Measurements from ENCODE around the gene CDIP1.

CDIP1 gene

GRCh38 chr16:4539716-4540284 is 1.2 kb upstream of the CDIP1 start:
- in situ Hi-C loops (cut with MboI; ENCODE audit: low sequenced_read_pairs) = no loop called here

- in situ Hi-C loops (cut with MboI; ENCODE audit: low sequenced_read_pairs) = no loop called here
These were observed 913 bp downstream of the CDIP1 start for GRCh38 chr16:4537376-4538343.

GRCh38 chr16:4536391-4537106 is 2.0 kb downstream of the CDIP1 start:
- in situ Hi-C loops (cut with MboI; ENCODE audit: low sequenced_read_pairs) = no loop called here

GRCh38 chr16:4535627-4536108 is 2.9 kb downstream of the CDIP1 start:
- in situ Hi-C loops (cut with MboI; ENCODE audit: low sequenced_read_pairs) = no loop called here

- in situ Hi-C loops (cut with MboI; ENCODE audit: low sequenced_read_pairs) = no loop called here
These were observed 4.3 kb downstream of the CDIP1 start for GRCh38 chr16:4534151-4534790.

DNA sequence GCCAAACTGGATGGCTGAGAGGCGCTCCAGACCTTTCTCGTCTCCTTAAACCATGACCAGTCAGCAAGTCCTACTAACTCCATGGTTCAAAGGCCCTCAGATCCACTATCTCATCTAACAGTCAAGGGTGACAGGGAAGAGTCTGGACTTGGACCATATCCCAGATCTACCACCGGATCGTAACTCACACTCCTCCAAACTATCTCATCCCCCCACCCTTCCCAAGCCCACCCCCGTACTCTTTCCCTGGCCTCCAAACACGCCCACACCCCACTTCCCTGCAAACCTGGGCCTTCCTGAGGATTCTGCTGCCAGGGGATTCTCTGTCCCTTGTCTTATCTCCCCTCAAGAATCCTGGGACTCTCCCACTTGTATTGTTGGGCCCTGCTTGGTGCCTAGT is 5.1 kb downstream of the CDIP1 start:
- in situ Hi-C loops (cut with MboI; ENCODE audit: low sequenced_read_pairs) = no loop called here

DNA sequence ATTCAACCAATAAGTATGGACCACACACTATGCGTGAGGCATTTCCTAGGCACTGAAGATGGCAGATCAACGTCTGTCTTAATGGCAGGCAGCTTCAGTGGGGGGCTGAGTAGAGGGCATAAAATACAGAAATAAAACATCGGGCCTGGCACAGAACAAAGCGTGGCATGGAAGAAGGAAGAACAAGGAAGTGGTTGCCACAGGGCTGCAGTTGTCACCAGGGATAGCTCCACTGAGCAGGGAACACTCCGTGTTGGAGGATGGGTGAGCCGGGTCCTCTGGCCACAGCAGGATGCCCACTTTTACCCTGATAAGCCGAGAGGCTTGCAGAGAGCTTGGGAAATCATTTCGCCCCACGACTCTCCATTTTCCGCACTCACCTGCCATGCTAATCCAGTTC is 6.3 kb downstream of the CDIP1 start:
- in situ Hi-C loops (cut with MboI; ENCODE audit: low sequenced_read_pairs) = no loop called here

GRCh38 chr16:4531811-4532210 is 6.8 kb downstream of the CDIP1 start:
- in situ Hi-C loops (cut with MboI; ENCODE audit: low sequenced_read_pairs) = no loop called here

- in situ Hi-C loops (cut with MboI; ENCODE audit: low sequenced_read_pairs) = no loop called here
These were observed 9.2 kb downstream of the CDIP1 start for GRCh38 chr16:4529085-4530060.

- in situ Hi-C loops (cut with MboI; ENCODE audit: low sequenced_read_pairs) = no loop called here
These were observed 12.8 kb downstream of the CDIP1 start for GRCh38 chr16:4525634-4526277.

- in situ Hi-C loops (cut with MboI; ENCODE audit: low sequenced_read_pairs) = no loop called here
These were observed 13.5 kb downstream of the CDIP1 start for GRCh38 chr16:4525069-4525468.

DNA sequence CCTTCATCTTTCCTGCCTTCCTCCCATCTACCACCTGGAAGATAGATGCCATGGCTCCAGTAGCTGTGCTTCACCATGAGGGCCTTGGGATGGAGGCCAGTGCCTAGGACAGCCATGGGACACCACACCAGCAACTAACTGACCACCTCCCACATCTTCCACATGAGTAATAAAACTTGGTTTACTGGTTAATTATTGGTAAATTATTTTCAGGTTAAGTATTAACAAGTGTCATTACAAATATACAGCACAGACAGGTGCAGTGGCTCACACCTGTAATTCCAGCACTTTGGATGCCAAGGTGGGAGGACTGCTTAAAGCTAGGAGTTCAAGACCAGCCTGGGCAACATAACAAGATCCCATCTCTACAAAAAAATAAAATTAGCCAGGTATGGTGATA is 14.0 kb downstream of the CDIP1 start:
- in situ Hi-C loops (cut with MboI; ENCODE audit: low sequenced_read_pairs) = no loop called here

DNA sequence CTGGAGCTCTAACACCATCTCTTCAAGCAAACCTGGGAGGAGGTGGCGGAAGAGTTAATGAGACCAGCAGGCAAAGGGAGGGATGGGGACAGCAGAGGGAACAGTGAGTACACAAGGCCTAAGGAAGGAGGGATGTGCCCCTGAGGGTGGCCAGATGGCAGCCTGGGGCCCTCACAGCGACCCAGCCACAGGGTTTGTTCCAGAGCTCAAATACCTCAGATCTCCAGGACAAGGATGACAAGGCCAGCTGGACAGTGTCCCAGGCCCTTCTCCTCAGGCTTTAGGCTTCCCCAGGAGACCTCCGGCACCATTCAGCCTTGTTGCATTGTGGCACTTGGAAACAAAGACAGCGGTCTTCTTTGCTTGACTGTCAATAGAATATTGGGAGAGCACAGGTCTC is 14.9 kb downstream of the CDIP1 start:
- in situ Hi-C loops (cut with MboI; ENCODE audit: low sequenced_read_pairs) = no loop called here

DNA sequence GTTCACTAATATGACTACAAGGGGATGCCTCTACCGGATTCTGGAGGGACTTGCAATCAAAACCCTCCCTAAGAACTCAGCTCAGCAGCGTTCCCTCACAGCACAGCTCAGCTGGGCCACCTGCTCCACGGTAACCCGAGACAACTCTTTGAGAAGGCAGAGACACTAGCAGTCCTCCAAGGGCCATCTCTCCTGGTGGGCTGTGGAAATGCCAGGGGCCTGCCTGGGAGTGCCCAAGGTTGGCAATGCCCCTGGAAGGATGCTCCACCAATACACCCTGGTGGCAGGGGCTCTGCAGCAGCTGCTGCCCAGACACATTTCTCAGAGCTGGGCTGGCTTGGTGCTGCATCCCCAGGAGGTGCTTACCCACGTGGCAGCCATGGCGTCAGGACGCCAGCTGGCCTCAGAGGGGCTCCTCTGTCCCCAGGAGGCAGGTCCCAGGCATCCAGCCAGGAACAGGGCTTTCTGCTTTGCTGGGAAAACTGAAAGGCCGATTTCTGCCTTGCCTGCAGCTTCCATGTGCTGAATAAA is 16.5 kb downstream of the CDIP1 start:
- in situ Hi-C loops (cut with MboI; ENCODE audit: low sequenced_read_pairs) = no loop called here

DNA sequence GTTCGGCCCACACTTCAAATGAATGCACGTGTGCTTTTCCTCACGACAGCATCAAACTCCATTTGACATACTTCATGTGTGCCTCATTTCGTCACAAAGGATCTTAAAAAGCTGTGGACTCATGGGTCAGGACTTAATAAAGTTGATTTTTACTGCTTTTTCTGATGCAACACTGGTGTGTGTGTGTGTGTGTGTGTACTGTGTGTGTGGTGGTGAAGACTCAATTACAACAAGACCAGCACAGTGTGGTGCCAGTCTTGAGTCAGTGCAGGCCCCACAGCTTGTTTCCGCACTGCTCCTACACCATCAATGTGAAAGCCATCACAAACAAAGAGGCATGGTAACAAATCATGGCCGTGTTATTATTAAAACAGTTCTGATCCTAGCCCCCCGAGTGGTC is 17.7 kb downstream of the CDIP1 start:
- in situ Hi-C loops (cut with MboI; ENCODE audit: low sequenced_read_pairs) = no loop called here

DNA sequence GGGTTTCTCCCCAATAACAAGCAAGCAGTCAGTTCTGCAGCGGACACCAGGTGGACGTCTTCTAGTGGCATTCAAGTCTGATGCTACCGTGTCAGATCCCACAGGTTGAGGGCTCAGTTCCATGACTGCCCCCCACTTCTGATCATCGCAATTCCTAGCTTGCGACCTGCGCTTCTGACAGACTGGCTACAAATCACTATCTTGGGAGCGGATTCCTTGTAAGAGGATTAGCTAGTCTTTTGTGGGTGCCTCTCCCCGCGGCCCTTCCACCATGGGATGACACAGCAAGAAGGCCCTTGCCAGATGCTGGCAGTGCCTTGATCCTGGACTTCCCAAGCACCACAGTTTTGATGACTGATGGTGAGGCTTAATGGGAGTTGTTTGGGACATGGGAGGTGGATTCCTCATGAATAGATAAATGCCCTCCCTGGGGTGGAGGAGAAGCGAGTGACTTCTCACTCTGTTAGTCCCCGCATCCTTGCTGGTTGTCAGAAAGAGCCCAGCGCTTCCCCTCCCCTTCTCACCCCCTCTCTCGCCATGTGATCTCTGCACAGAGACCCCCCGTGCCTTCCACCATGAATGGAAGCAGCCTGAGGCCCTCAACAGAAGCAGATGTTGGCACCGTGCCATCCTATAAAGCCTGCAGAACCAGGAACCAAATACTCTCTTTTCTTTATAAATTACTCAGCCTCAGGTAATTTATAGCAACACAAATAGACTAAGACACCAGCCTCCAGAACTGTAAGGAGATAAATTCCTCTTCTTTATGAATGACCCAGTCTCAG is 19.1 kb downstream of the CDIP1 start:
- in situ Hi-C loops (cut with MboI; ENCODE audit: low sequenced_read_pairs) = no loop called here

DNA sequence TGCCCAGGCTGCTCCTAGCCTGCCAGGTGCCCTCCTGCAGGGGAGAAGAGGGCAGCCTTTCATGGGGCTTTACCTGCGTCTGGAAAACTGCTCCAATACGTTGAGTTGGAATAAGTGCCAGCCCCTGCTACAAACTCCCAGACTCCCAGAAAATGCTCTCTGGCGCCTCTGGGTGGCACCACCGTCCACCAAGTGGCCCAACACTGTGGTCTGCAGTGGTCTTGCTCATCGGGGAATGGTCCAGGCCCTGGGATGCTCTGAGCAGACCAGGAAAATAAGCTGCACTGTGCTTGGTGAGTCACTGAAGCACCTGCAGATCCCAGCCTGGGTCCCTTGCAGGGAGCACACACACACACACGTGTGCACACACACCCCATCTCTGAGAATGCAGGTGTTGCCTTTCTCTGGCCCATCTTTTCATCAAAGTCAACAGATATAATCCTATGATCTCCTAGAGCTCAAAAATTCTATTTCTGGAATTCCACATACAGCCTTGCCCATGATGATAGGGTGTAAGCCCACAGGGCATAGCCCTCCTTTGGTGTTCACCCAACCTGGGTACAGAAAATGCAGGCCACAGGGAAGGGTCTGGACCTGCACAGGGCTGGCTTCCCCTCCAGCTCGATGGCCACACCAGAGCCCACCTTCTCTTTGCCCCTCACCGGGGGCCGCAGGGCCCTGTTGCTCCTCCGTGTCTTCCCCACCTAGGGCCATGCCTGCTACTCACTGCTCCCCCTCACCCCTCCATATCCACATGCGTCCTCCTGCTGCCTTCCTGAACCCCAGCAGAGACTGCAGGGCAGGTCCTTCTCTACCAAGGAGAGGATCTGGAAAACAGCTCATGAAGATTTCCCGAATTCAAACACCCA is 20.5 kb downstream of the CDIP1 start:
- in situ Hi-C loops (cut with MboI; ENCODE audit: low sequenced_read_pairs) = no loop called here

Data from hTERT RPE-1 (cell line).